Epithelial cell of proximal tubule (primary cell): ENCODE measurements around the gene TIAM2. TPM values are rescaled to one million over a fixed set of nuclear protein-coding genes. Genes with fewer than 3 reads are reported as not detected.

Experiments
- DNase-seq: peaks from one replicate; pipeline ENCODE4 v3.0.0-alpha.2; 2011; ENCODE audit warnings: low read depth
- H3K4me3 ChIP-seq: 2 replicates; pipeline ENCODE4 v1.5.1; 2011; ENCODE audit warnings: low read depth, mild to moderate bottlenecking, low read length
- total RNA-seq: library from RNA; depleted of rRNA; stranded (reverse); fragments of >200 nt; gene quantifications from 2 replicates; pipeline ENCODE4 v1.2.3, GENCODE V29; 2015
- TF ChIP-seq, protein P1 (sequence below): conservative IDR thresholded peaks from 2 replicates; pipeline ENCODE4 v1.5.1; 2012; ENCODE audit warnings: low read depth, mild to moderate bottlenecking, low read length

Gene TIAM2
- total RNA-seq, 1 donor from 2014 or later = 9.9 TPM

- TF ChIP-seq, protein P1, sequence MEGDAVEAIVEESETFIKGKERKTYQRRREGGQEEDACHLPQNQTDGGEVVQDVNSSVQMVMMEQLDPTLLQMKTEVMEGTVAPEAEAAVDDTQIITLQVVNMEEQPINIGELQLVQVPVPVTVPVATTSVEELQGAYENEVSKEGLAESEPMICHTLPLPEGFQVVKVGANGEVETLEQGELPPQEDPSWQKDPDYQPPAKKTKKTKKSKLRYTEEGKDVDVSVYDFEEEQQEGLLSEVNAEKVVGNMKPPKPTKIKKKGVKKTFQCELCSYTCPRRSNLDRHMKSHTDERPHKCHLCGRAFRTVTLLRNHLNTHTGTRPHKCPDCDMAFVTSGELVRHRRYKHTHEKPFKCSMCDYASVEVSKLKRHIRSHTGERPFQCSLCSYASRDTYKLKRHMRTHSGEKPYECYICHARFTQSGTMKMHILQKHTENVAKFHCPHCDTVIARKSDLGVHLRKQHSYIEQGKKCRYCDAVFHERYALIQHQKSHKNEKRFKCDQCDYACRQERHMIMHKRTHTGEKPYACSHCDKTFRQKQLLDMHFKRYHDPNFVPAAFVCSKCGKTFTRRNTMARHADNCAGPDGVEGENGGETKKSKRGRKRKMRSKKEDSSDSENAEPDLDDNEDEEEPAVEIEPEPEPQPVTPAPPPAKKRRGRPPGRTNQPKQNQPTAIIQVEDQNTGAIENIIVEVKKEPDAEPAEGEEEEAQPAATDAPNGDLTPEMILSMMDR = no peak
- no peak overlapping the region for H3K4me3 ChIP-seq
- no peak for DNase-seq
These were observed 17.5 kb upstream of the TIAM2 start for GRCh38 chr6:154977588-154977987.

DNA sequence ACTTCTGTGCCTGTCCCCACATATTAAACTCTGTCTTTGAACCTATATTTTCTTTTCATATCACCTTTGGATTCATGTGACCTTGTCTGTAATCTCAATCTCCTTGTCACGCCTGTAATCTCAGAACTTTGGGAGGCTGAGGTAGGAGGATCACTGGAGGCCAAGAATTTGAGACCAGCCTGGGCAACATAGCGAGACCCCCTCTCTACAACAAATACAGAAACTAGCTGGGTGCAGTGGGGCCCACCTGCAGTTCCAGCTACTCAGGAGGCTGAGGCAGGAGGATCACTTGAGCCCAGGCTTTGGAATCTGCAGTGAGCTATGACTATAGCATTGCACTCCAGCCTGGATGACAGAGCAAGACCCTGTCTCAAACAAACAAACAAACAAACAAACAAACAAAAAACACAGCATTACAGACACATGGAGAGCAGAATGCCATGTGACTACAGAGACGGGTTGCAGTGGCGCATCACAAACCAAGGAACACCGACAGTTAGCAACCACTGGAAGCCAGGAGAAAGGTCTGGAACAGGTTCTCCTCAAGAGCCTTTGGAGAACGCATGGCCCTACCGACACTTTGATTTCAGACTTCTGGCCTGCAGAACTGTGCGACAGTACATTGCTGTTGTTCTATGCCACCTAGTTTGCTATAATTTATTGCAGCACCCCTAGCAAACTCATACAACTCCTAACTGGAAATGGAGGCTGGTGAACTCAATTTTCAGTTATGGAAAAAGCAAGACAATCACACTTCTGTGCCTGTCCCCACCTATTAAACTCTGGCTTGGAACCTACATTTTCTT is 14.6 kb upstream of the TIAM2 start:
- H3K4me3 ChIP-seq = no peak overlapping the region
- TF ChIP-seq, protein P1 = no peak
- DNase-seq = no peak

DNA sequence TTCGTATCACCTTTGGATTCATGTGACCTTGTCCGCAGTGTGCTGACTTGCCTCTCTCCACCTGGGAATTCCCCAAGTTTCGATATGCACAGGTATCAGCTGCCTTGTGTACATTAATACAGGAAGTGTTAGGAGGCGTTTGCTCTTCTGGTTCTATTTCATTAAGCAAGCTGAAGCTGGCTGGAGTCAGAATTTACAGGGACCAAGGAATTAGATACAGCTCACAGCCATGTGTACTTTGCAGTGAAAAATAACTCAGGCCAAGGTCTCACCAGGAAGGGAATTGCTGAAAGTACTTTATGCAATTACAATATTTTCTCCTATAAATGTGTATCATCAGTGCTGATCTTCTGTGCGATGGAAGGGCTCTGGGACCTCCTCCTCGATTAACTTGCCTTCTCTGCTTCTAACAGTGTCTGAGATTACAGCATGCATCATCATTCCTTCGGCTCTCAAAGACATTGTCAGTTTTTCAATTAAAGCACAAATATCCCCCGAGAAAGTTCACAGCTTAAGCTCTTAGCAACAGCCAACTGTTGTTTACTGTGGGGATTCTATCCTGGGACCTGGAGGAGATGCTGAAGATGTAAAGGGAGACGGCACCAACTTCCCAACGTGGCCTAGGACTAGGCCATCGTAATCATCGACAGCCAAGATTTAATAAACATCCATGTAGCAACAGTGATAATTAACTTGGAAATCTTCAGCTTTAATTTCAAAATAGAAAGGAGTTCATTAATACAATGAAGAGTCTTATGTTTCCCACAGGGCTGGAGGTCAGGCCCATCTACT is 13.8 kb upstream of the TIAM2 start:
- no peak overlapping the region for H3K4me3 ChIP-seq
- TF ChIP-seq, protein P1 = no peak
- DNase-seq = no peak

GRCh38 chr6:154984146-154984545 is 11.0 kb upstream of the TIAM2 start:
- H3K4me3 ChIP-seq = no peak overlapping the region
- no peak for DNase-seq
- TF ChIP-seq, protein P1 = no peak

DNA sequence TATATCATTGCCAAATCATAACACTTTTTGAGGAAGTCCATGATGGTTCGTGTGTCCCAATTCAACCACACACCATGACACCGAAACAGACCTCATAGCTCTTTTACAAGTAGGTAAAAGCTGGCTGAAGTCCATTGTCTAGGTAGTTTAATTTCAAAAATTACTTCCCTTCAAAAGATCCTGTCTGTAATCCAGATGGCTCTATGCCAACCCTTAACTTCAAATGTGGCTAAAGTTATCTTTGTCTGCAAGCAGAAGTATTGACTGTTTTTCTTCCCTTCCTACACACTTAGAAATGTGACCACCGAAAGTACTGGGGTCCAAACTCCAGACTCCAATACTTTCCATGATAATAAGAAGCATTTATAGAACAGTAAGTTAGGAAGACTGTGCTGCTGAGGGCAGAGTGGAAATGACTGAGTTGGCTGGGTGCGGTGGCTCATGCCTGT is 8.3 kb upstream of the TIAM2 start:
- TF ChIP-seq, protein P1 = no peak
- no peak overlapping the region for H3K4me3 ChIP-seq
- no peak for DNase-seq

- TF ChIP-seq, protein P1 = no peak
- no peak for DNase-seq
- H3K4me3 ChIP-seq = no peak overlapping the region
These were observed 5.7 kb upstream of the TIAM2 start for GRCh38 chr6:154989448-154989847.
